ENCODE results near the gene NIPAL4.

GRCh38 chr5:157415838-157416237 is 44.2 kb upstream of the NIPAL4 start:
- TF ChIP-seq CTCF (IDR thresholded peaks at IDR 0.05; ENCODE audit: insufficient read depth, low read depth, low read length): no peak
- TF ChIP-seq EZH2 (IDR thresholded peaks at IDR 0.05; ENCODE audit: insufficient read depth, low read length): no peak

Data from astrocyte (in vitro differentiated cells and primary cell).